NCI-H2107 treated with DMSO at 0.1 percent for 48 hours (cell line): Measurements from ENCODE around the gene PTPRM.

ENCODE experiments used
- DNase-seq: peaks from one replicate; lab custom pipeline; 2025; ENCODE audit not compliant: unreplicated experiment; lab: John Stamatoyannopoulos, UW

The PTPRM gene

DNA sequence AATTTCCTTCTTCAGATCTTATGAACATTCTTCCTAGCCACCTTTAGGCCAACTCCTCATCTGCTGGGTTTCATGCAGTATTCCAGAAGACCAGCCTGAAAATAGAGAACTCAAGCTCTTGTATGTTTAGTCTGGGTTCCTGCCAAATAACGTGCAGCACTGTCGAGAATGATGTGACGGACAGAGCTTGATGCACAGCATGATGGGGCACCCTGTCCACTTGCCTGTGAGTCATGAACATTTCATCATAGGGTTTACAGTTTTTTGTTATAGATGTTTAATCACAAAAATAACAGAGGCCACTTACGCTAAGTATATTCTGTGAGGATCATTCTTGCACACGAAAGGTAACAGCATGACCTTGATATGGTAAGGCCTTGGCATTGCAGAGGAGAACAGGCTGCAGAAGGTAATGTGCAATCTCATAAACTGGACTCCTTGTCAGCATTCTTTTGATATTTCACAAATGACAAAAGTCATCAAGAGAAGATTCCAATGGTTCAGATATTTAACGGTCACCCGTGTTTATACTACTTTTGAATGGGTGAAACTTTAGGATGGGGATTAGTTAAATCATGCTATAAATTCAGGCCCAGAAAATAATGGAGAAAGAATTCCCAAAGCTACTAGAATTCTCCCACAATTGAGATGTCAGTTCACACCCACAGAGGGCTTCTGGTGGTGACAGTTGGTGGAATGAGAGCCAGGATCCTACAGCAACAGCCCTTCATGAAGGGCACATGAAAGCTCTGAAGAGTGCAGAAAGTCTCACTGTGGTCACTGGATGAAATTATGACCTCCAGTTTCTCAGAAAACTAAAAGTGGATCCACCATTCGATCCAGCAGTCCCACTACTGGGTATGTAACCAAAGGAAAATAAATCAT is 646.0 kb downstream of the PTPRM start:
- no peak for DNase-seq

DNA sequence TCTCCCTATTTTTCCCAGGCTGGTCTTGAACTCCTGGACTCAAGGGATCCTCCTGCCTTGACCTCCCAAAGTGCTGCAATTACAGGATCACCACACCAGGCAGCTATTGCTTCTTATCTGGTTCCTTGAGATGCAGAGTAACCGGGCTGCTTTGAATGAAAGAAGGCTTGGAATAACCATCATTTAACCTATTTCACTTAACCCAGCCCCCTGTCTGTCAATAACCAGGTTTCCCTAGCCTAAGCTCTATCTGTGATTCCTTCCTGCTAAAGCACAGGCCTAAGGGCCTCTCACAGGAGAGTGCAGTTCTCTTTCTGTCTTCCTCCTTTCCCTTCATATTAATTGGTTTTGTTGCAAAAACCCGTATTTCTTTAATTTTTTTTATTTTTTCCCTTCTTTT is 648.6 kb downstream of the PTPRM start:
- no peak for DNase-seq

DNA sequence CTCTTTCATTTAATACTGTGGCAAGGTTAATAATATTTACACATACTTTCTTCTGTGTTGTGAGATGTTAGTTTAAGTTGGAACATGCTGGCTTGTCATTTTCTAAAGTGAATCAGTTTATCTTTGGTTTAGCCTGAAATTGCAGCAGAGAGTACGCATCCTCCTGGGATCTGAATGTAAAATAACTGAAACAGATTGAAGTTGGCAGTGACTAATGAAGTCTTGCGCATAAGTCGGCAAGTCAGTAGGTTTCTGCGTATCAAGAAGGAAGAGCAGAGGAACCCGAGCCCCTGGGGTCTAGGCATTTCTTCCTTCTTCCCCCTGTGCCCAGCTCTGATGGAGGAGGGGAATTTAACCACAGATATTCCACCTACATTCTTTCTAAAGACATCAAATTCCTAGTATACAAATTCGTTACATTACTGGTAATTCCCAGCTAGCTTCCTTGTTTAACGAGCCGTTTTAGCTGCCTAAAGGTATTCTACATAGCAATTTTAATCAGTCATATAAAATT is 650.0 kb downstream of the PTPRM start:
- no peak for DNase-seq

GRCh38 chr18:8218197-8218596 is 651.1 kb downstream of the PTPRM start:
- DNase-seq = no peak

GRCh38 chr18:8221452-8221851 is 654.3 kb downstream of the PTPRM start:
- no peak for DNase-seq

- DNase-seq = no peak
Measured at GRCh38 chr18:8224576-8224975, 657.5 kb downstream of the PTPRM start.

DNA sequence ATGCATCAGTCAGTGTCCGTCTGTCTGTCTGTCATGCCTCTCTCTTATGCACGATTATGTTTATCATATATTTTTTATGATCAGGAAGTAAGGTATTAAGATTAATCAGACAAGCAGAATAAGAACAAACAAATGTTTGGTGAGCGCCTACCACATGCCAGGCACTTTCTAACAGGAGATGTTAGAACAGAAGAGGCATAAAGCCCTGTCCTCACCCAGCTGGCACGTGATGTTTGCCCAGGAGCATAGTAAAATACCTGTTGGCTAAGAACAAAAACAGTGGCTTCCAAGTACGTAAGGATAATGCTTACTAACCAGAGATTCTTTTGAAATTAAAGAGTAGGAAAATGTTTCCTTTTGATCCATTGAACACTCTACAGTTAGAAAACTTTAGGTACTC is 661.9 kb downstream of the PTPRM start:
- DNase-seq = no peak

- no peak for DNase-seq
Measured at GRCh38 chr18:8229787-8230186, 662.7 kb downstream of the PTPRM start.

DNA sequence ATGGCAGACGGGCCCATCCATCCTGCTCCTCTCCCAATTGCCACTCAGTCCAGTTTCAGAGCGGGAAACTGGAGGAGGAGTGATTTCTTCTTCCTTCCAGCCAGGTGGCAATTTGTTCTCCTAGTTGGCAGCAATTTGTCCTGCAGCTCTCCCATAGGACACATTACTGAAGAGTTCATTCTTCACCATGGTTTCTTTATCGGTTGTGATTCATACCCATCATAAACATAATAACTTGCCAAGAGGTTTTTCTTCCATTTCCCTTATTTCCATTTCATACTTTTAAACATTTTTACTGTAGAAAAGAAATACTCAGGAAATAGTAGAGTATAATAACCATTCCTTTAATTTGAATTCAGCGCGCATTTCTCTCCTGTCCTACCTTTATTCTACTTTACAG is 664.2 kb downstream of the PTPRM start:
- DNase-seq = no peak

DNA sequence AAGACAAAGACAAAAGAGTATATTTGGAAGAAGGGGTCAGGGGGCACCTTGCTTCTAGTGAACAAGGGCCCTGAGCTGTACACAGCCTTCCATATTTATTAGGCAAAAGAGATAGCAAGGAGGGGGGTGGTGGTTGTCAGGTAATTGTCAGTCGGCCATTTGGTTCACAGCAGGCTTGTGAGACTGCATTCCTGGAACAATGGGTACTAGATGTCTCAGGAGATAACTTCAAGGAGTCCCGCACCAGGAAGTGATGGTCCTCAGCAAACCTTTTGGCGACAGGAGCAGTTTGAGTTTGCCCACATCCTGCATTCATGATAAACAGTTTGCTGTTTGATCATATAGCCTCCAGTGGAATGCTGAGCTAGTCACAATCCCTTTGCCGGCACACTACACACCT is 665.7 kb downstream of the PTPRM start:
- DNase-seq = no peak

DNA sequence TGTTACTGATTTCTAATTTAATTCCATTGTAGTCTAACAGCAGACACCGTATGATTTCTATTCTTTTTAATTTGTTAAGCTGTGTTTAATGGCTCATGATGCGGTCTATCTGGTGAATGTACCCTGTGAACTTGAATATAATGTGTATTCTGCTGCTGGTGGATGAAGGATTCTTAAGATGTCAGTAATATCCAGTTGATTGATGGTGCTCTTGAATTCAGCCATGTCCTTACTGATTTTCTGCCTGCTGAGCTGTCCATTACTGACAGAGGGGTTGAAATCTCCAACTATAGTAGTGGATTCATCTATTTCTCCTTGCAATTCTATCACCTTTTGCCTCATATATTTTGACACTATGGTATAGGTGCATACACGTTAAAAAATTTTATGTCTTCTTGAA is 668.8 kb downstream of the PTPRM start:
- DNase-seq = no peak

- no peak for DNase-seq
Measured at GRCh38 chr18:8238507-8238906, 671.4 kb downstream of the PTPRM start.

- DNase-seq = no peak
Measured at GRCh38 chr18:8241731-8242130, 674.6 kb downstream of the PTPRM start.

DNA sequence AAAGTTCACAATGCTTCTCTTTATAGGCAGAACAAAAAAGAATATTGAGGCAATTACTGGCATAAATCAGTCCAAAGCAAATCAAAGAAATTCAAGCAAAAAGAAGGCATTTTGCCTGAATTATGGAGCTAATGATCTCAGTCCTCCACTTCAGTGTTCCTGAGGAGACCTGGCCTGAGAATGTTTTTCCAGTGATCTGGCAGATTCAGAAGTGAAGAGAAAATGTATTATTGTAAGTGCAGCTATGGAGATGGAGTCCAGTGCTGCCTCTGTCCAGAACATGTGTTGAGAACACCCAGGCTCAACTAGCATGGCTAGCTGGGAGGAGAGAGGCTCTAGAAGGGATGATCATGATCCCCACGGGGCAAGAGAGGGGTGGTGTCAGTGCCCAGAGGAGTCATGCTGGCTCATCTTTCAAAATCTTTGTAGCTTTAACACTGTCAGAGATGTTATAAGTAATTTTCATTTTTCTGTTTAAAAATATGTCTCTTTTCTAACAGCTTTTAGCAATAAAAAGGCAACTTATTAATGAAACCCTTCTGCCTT is 675.1 kb downstream of the PTPRM start:
- DNase-seq = no peak

DNA sequence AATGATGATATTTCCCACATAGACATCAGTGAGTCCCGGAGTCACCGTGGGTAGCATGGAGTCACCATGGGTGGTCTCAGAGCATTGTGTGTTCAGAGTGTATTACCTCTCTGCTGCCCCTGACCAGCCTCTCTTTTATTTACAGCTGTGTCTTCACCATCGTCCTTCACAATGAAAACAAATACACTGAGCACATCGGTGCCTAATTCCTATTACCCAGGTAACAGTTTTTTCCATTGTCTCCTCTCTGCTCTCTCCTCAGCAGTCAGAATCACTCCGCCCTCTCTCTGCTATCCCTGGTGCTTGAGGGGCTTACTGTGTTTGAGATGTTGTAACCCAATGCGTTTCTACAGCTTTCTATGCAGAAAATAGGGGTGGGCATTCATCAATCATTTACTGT is 680.6 kb downstream of the PTPRM start:
- DNase-seq = no peak

GRCh38 chr18:8248576-8248975 is 681.5 kb downstream of the PTPRM start:
- DNase-seq = no peak

DNA sequence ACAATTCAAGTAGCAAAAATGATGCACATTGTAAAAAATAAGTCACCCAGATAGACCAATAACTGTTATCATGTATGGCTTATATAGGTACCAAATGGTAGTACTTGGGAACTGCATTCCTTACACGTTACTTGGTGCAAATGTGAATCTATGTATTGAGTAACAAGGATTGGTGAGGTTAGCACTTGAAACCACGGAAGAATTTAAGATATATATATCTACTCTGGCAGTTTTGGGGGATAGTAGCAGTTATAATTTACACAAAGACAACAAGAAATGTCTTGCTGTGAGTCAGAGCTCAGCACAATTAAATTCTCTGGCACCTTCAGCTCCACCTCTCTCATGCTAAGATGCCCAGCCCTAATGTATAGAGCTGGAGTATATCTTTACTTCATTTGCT is 682.7 kb downstream of the PTPRM start:
- no peak for DNase-seq

GRCh38 chr18:8252371-8252770 is 685.3 kb downstream of the PTPRM start:
- DNase-seq = no peak

DNA sequence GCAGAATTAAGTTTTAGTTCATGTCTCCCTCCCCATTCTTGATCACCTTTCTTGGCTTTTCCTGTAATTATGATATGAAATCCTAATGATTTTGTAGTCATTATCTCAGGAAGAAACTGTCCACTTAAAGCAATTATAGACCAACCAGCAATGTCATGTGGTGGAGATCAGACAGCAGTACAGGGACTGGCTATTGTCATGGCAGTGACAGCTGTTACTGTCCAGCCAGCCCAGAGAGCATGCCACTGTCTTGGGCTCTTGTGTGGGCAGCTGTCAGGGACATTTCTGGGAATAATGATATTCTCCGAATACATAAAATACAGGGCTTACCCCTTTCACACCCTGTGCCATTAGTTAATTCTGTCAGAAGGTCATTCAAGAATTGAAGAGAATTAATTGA is 686.8 kb downstream of the PTPRM start:
- DNase-seq = no peak

DNA sequence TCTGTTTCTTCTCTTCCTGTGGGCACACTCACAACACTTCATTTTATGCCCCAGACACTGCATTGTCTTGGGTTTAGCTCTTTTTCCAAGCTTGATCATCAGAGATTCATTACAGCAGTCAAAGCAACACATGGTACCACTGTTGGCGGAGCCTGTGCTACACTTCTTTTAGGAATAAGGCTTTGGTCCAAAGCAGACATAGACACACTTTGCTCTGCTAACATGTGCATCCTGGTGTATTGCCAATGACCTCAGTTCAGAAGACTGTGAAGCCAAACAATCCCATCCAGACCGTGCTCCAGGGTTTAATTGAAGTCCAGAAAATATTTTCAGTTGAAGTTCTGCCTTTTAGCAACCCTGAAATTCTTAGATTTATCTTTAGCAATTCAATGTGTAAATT is 687.5 kb downstream of the PTPRM start:
- DNase-seq = no peak

DNA sequence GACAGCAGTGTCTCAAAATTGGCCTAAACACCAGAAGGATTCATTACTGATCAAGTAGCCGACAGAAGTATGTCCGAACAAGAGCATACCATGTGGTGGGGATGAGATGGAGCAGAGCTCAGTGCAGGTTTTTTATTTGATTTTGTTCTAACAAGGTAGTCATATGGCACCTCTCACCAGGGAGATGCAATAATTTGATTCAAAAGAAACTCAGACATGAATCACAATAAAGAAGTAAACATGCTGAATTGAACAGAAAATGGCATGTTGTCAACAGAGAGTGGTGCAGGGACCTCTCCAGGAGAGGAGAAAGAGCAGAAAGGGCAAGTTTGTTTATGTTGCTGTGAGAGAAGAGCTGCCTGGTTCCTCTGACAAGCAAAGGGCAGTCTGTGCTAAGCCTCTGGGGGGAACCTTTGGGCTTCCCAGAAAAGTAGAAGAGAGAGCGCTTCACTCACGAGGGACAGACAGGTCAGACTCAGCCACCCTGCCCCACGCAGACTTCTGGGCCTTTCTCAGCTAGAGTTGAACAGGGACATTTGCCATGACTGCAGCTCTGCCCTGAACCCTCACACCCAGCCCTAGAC is 690.8 kb downstream of the PTPRM start:
- no peak for DNase-seq

DNA sequence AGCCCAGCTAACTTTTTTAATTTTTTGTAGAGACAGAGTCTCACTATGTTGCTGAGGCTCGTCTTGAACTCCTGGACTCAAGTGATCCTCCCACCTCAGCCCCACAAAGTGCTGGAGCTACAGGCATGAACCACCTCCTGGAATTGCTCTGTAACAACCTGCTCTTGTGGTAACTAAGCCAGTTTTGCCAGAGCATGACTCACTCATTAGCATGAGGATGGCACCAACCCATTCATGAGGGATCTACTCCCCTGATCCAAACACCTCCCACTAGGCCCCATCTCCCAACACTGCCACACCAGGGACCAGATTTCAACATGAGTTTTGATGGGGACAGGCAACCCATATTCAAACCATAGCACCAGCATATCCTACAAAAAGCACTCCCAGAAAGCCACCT is 693.2 kb downstream of the PTPRM start:
- no peak for DNase-seq
